K562 treated with DMSO at 1 percent for 4 hours (cell line): ENCODE results near the gene TOMT. TPM values are rescaled to one million over a fixed set of nuclear protein-coding genes. Genes with fewer than 3 reads are reported as not detected.

Experiments
- total RNA-seq: library from RNA; unstranded; fragments of 300-600 nt; gene quantifications from 2 replicates; pipeline ENCODE4 v1.2.3, GENCODE V29; 2022; ENCODE audit not compliant: insufficient read depth

The TOMT gene, protein sequence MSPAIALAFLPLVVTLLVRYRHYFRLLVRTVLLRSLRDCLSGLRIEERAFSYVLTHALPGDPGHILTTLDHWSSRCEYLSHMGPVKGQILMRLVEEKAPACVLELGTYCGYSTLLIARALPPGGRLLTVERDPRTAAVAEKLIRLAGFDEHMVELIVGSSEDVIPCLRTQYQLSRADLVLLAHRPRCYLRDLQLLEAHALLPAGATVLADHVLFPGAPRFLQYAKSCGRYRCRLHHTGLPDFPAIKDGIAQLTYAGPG
- not detected in 2 replicates for total RNA-seq

DNA sequence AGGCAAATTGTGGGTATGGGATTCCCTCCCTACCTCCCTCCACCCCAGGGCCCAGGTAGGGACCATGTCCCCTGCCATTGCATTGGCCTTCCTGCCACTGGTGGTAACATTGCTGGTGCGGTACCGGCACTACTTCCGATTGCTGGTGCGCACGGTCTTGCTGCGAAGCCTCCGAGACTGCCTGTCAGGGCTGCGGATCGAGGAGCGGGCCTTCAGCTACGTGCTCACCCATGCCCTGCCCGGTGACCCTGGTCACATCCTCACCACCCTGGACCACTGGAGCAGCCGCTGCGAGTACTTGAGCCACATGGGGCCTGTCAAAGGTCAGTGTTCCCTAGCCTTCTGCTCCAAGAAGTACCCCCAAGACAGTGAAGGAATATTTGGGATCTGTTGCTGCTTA lies at the start of gene TOMT:
TOMT (plus strand) TSS at position 37 of the 400 bp plus-strand sequence; CDS start at position 65, 28 bp downstream.

DNA sequence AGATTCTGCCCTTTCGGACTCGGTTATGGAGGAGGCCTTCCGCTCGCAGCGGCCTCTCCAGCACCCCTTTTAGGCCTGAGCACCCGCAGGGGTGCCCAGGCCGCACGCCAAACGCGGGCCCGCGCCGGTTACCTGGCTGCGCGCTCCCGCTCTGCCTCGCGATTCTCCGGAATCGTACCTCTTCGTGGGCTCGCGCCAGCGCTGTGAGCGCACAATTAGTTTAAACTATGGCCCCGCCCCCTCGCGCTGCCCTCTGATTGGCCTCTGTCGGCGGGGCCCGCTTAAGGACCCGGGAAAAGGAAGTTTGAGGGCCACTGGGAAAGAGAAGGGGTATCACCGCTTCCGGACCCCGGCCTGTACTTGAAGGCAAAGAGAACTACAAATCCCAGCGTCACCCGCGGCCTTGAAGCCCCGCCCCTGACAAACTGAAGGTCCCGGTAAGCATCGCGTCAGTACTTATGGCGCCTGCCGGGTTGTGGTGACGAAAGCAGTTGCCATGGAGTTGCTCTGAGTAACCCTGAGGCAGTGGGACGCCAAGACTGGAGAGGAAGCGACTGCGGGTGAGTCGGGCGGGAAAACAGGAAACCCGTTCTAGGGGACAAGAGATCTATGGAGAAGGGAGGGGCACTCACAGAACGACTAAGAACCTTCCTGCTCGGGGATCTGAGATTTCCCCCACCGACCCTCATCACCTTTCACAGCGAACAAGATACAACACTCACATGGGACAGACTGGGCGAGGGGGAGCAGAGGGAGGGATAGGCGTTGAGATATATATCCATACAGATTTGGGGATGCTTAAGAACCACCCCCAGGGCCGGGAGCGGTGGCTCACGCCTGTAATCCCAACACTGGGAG lies 25.2 kb upstream of the TOMT start, which contains the start of the genes LRRC51 and NUMA1:
LRRC51 (plus strand) TSS at position 525 of the 858 bp plus-strand sequence. CDS start 8,234 bp downstream, outside the sequence.
NUMA1 (minus strand) TSS at position 217 of the 858 bp plus-strand sequence. CDS start 44,599 bp downstream, outside the sequence.

DNA sequence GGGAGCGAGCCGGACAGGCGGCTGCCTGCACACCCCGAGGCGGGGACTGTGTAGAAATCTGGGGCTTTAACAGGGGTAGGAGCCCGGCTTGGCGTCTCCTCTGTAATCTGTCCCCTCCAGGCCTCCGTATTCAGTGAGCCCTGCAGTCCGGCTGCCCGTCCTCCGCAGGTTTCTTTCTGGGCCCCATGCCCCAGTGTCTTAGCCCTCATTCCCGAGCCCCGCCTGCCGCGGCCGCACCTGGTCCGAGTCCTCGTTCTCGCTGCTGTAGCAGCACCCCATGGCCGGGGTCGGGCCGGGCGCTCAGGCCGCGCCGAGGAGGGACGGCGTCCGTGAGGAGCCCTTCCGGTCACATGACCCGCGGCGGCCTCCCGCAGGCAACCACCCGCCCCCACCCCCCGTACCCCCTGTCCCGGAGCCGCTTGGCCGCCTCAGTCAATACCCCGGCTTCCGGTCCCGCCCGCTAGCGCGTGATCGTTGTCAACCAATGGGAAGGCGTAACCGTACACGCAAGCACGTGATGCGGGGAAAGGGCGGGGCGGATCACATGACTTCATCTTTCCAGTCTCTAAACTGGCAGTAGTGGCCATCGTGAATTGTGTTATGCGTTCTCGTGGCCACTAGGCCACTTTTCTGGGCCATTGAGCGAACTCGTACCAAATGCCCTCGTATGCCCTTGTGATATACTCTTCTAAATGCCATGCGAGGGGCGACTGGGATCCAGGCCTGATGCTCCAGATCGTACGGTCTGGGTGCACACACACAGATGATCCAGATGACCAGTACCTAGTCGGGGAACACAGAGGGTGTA lies 2.6 kb upstream of the TOMT start, which contains the start of gene LAMTOR1:
LAMTOR1 (minus strand) TSS at position 352 of the 808 bp plus-strand sequence; CDS start at position 279, 73 bp downstream.

DNA sequence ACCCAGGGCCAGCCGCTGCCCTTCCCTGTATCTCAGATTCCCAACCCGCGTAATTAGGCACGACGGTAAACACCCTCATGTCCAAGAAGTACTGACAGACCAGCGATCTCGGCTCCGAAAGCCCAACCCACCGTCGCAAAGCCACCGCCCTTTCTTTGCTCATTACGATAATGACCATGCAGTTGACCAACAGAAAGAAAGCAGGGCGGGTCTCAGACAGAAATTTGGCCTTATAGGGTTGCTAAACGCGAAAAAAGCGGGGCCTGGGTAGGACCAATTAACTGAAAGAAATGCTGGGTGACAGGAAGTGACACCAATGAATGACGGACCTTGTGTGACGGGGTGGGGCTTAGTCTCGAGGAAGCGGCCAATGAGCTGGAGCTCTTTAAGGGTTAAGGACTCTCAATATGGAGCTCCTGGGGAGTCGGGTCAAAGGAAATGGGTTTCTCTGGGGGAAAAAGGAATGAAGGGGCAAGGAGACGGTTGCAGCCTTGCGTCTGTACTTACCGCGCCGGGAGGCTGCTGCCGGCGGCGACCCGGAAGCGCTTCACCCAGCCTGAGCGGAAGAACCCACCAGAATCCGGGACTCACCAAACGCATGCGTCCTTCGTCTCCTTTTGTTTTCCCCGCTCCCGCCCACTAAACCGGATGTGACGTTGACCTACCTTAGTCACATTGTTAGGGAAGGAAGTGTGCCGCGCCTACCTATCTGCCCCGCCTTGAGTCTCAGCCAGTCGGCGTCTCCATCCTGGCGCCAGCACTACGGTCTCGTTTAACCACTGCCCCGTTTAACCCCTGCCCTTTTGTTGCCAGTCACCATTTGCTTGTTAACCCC lies 6.6 kb downstream of the TOMT start, which contains the start of gene ANAPC15:
ANAPC15 (minus strand) TSS at position 553 of the 835 bp plus-strand sequence. CDS start 1,419 bp downstream, outside the sequence.

DNA sequence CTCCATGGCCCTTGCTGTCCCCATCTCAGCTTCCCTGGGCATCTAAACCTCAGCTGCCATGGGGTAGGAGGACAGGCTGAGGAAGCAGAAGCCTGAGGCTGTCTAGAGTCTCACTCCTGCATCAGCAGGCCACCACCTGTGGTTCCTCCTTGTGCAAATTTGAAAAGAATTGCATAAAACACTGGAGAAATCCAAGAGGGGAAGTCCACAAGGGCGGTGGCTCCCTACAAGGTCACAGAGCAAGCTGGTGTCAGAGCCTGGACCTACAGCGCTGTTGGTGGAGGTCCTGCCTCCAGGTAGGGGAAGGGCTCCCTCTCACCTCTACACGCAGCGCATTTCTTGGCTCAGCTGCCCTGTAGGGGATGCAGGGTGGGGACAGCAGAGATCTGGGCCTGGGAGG lies 29.7 kb downstream of the TOMT start, which contains the start of gene FOLR3:
FOLR3 (plus strand) TSS at position 253 of the 400 bp plus-strand sequence. CDS start 228 bp downstream, outside the sequence.

Other genes starting within 250 kb of the TOMT start
- gene DEFB131B, start 227.5 kb upstream of the TOMT start, total RNA-seq, result not detected in 2 replicates
- gene XNDC1N, start 177.3 kb upstream of the TOMT start, total RNA-seq, result 1.8 TPM in 1 of 2 replicates, not detected in the other
- 16.1 and 46.8 TPM in 2 replicates for gene RNF121, start 176.9 kb upstream of the TOMT start, total RNA-seq
- 9.5 and 15.9 TPM in 2 replicates for gene IL18BP, start 107.0 kb upstream of the TOMT start, total RNA-seq
- gene NUMA1, start 25.4 kb upstream of the TOMT start, total RNA-seq, result 93.9 and 115 TPM in 2 replicates
- 2.3 and 2.6 TPM in 2 replicates for gene LRRC51, start 25.1 kb upstream of the TOMT start, total RNA-seq
- gene LAMTOR1, start 2.6 kb upstream of the TOMT start, total RNA-seq, result 72.5 and 76.0 TPM in 2 replicates
- gene ANAPC15, start 6.8 kb downstream of the TOMT start, total RNA-seq, result 37.3 and 45.9 TPM in 2 replicates
- not detected in 2 replicates for gene FOLR3, start 29.8 kb downstream of the TOMT start, total RNA-seq
- 13.7 and 14.0 TPM in 2 replicates for gene FOLR1, start 86.2 kb downstream of the TOMT start, total RNA-seq
- gene FOLR2, start 110.9 kb downstream of the TOMT start, total RNA-seq, result not detected in 2 replicates
- gene INPPL1, start 118.8 kb downstream of the TOMT start, total RNA-seq, result 114 and 143 TPM in 2 replicates
- gene PHOX2A, start 138.3 kb downstream of the TOMT start, total RNA-seq, result not detected in 2 replicates